ENCODE results near the gene ADGRG3. TPM values are rescaled to one million over a fixed set of nuclear protein-coding genes. Genes with fewer than 3 reads are reported as not detected.

The ADGRG3 gene
- total and polyA plus RNA-seq, 2 of the 8 experiments (the other 6 are each of a cell fraction or from before 2014, with no cell fraction given): 0.28 to 0.98 TPM

DNA sequence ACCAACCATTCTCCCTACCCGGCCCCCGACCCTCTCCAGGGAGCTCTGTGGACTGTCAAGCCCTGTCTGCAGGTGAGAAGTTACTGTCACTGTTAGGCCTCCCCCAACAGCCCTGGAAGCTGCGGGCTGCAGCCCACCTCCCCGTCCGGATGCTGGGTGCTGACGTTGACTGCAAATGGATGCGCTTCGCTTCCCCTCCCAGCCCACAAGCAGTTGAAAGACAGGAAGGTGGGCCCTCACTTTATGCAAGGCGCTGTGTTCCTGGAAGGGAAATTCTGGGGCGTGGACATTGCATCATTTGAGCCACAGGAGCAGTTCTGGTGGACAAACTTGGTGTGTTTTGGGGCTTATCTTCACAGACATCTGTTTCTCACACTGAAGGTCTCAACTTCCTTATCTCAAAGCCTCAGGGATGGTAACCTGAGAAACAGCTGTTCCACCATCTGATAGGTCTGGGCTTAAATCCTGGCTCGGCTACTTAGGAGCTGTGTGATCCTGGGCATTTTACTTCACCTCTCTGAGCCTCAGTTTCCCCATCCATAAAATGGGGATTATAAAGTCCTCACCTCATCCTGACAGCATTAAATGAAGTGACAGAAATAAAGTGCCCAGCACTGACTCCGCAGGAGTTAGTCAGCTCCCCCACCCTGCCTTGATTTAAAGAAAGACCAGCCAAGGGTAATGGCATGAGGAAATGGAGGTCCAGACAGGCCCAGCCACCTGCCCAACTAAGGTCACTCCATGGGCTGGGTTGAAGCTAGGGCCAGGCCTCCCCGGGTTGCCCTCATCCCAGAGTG is 21.9 kb downstream of the ADGRG3 start:
- ChIA-PET POLR2A (ENCODE audit: partially characterized antibody) (interaction anchor here (0.7 to 2.1 kb wide), 4 partner anchors 12 to 71 kb away, joined by 3 to 6 read pairs (median 4); no protein-coding TSS in a partner anchor), CTCF (ENCODE audit: partially characterized antibody) (interaction anchor here (0.8 to 1.7 kb wide), 8 partner anchors 12 to 114 kb away, joined by 3 to 8 read pairs (median 4); partner anchors contain the start of gene ADGRG3)
- H3K4me3 ChIP-seq (ENCODE audit: extremely low read depth in 1 of 4, insufficient read depth in 2 of 4, low read depth in 3 of 4, low read length in 4 of 4): no peak overlapping the region
- 0 out of 2 replicates have a peak, but pooled peaks cover 2% of the 10 kb centered on the region for H3K23me2 ChIP-seq (ENCODE audit: low read depth, low read length)
- no peak for DNase-seq (ENCODE audit: low read depth in 1 of 2, low spot score in 2 of 2)
- no peak overlapping the region for H2BK5ac ChIP-seq (ENCODE audit: low read depth, low read length)
- H3K79me2 ChIP-seq (ENCODE audit: control insufficient read depth in 1 of 2, insufficient read depth in 2 of 2, low read length in 2 of 2): no peaks in the 10 kb centered on the region
- no peaks in the 10 kb centered on the region for H3K36me3 ChIP-seq (ENCODE audit: control insufficient read depth in 2 of 4, insufficient read depth in 4 of 4, low read length in 3 of 4)
- H2BK15ac ChIP-seq (ENCODE audit: low read length): no peak overlapping the region
- no peak; the same call in 1 of the 2 replicates for TF ChIP-seq KDM1A (IDR thresholded peaks at IDR 0.05; ENCODE audit: borderline replicate concordance, low read length)
- TF ChIP-seq TBP (IDR thresholded peaks at IDR 0.05; ENCODE audit: low read depth, low read length): no peak
- no peak for TF ChIP-seq POLR2A (IDR thresholded peaks at IDR 0.05; ENCODE audit: control extremely low read depth in 1 of 2, low read depth in 2 of 2, low read length in 2 of 2)
- H2AK5ac ChIP-seq (ENCODE audit: low read depth, low read length): no peak overlapping the region
- no peak for FAIRE-seq
- no peak overlapping the region for H2BK120ac ChIP-seq (replicated peaks; ENCODE audit: low read depth, low read length)
- no peak overlapping the region for H3K18ac ChIP-seq (ENCODE audit: extremely low read depth, low read length)
- no peak overlapping the region for H4K5ac ChIP-seq (ENCODE audit: insufficient read length, low read depth, low read length)
- no peaks in the 10 kb centered on the region for H4K20me1 ChIP-seq (replicated peaks in 1 of 2; ENCODE audit: control insufficient read depth in 1 of 2, insufficient read depth in 2 of 2, low read length in 2 of 2)
- no peak overlapping the region for H3K23ac ChIP-seq (ENCODE audit: insufficient read length)
- H3K27me3 ChIP-seq (replicated peaks in 1 of 4; ENCODE audit: control insufficient read depth in 3 of 4, extremely low read depth in 1 of 4, insufficient read depth in 3 of 4, low read length in 3 of 4): no peaks in the 10 kb centered on the region
- no peak overlapping the region for H3K4me2 ChIP-seq (ENCODE audit: insufficient read depth in 1 of 2, low read depth in 2 of 2, low read length in 2 of 2)
- no peaks in the 10 kb centered on the region for H3K79me1 ChIP-seq (ENCODE audit: low read depth, low read length)
- 77% methylated on average over 13 of the region's 13 CpGs; no CpG with 5 or more reads in 1 of the 2 experiments for WGBS, 2 experiments (ENCODE audit: extremely low coverage in 1 of 2, insufficient coverage in 1 of 2, insufficient read length in 1 of 2, insufficient replicate concordance in 2 of 2, low coverage in 1 of 2, low lambda C conversion rate in 2 of 2, missing lambda C conversion rate in 1 of 2)
- H4K91ac ChIP-seq (replicated peaks; ENCODE audit: insufficient read length, low read length): no peak overlapping the region
- H3K14ac ChIP-seq (ENCODE audit: insufficient read length): no peak overlapping the region
- H3K9ac ChIP-seq (replicated peaks in 1 of 4; ENCODE audit: extremely low read depth in 1 of 4, low read depth in 3 of 4, low read length in 3 of 4): no peak overlapping the region
- no peak overlapping the region for H3K56ac ChIP-seq (replicated peaks; ENCODE audit: insufficient read length, low read depth, low read length)
- no peak overlapping the region; the same call in 1 of the 2 replicates for H2AFZ ChIP-seq (ENCODE audit: low read length)
- no peak overlapping the region for H3K4ac ChIP-seq (replicated peaks; ENCODE audit: insufficient read length, low read depth, low read length)
- no peak overlapping the region for H2BK12ac ChIP-seq (ENCODE audit: low read depth, low read length)
- no peaks in the 10 kb centered on the region for H3K9me3 ChIP-seq (ENCODE audit: insufficient read depth in 2 of 2, low read depth in 1 of 2, low read length in 1 of 2)
- peaks cover 0 to 7% (median under 1%) of the 10 kb centered on the region in 4 experiments; a peak in 2 of 7 replicates for H3K4me1 ChIP-seq (replicated peaks in 1 of 4; ENCODE audit: control insufficient read depth in 3 of 4, insufficient read depth in 4 of 4, low read length in 3 of 4)
- no peak overlapping the region for H3K27ac ChIP-seq (ENCODE audit: low read depth, low read length)
- H2BK20ac ChIP-seq (ENCODE audit: low read length): no peak overlapping the region
- H4K8ac ChIP-seq (ENCODE audit: extremely low read depth, insufficient read depth, low read length): no peak overlapping the region
